GM19193 (cell line): ENCODE results near the gene ARHGAP1.

ENCODE experiments used
- POLR2A ChIP-seq: IDR thresholded peaks from 4 replicates; pipeline ENCODE4 v1.6.1; 2011; ENCODE audit not compliant: insufficient read depth, insufficient read length; ENCODE audit errors: extremely low read depth

Gene ARHGAP1

GRCh38 chr11:46710821-46711269, 10.4 kb upstream of the ARHGAP1 start:
- TF ChIP-seq POLR2A = no peak

GRCh38 chr11:46706886-46707285, 6.5 kb upstream of the ARHGAP1 start:
- no peak for TF ChIP-seq POLR2A

GRCh38 chr11:46705070-46705688, 4.8 kb upstream of the ARHGAP1 start:
- TF ChIP-seq POLR2A = no peak

- TF ChIP-seq POLR2A = no peak
Measured at GRCh38 chr11:46701078-46701654, 747 bp upstream of the ARHGAP1 start.

GRCh38 chr11:46698597-46698996, 1.8 kb downstream of the ARHGAP1 start:
- TF ChIP-seq POLR2A = no peak

- TF ChIP-seq POLR2A = no peak
Measured at GRCh38 chr11:46697723-46698122, 2.7 kb downstream of the ARHGAP1 start.

- no peak for TF ChIP-seq POLR2A
Measured at GRCh38 chr11:46697303-46697702, 3.1 kb downstream of the ARHGAP1 start.

GRCh38 chr11:46696212-46696558, 4.2 kb downstream of the ARHGAP1 start:
- no peak for TF ChIP-seq POLR2A

- TF ChIP-seq POLR2A = no peak
Measured at GRCh38 chr11:46695345-46696211, 4.8 kb downstream of the ARHGAP1 start.

GRCh38 chr11:46694607-46695006, 5.8 kb downstream of the ARHGAP1 start:
- TF ChIP-seq POLR2A = no peak

- no peak for TF ChIP-seq POLR2A
Measured at GRCh38 chr11:46694072-46694471, 6.3 kb downstream of the ARHGAP1 start.

GRCh38 chr11:46693597-46694012, 6.8 kb downstream of the ARHGAP1 start:
- no peak for TF ChIP-seq POLR2A

- no peak for TF ChIP-seq POLR2A
Measured at GRCh38 chr11:46692450-46692849, 8.0 kb downstream of the ARHGAP1 start.

- TF ChIP-seq POLR2A = no peak
Measured at GRCh38 chr11:46690702-46691101, 9.7 kb downstream of the ARHGAP1 start.

GRCh38 chr11:46686886-46687795, 13.3 kb downstream of the ARHGAP1 start:
- no peak for TF ChIP-seq POLR2A
